CD4-positive, alpha-beta T cell treated with Interleukin-21 for 1 hour (primary cell): ENCODE results near the gene OR2W3.

ENCODE experiments used
- DNase-seq: peaks from one replicate; pipeline ENCODE4 v3.0.0-alpha.2; 2020

OR2W3 gene

GRCh38 chr1:247895163-247895637 lies at the start of gene OR2W3:
Gene OR2W3 (plus strand): TSS chr1:247895587. CDS start chr1:247895587, 0 bp downstream.
- DNase-seq = no peak

DNA sequence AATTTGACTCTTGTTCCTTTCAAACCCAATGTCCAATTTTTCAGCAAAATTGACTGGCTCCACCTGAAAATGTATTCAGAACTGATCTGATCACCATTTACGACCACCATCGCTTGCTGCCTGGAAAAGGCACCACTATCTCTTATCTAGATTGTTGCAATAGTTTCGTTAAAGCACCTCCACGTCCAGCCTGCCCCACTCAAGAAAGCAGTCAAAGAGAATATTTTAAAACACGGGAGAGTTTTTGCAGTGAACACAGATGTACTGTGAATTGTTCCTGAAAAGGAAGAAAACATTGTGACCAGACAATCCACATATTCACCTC lies 49.7 kb upstream of the OR2W3 start:
- DNase-seq = no peak

GRCh38 chr1:247848346-247848745 lies 47.0 kb upstream of the OR2W3 start:
- DNase-seq = no peak

- DNase-seq = no peak
These were observed 45.8 kb upstream of the OR2W3 start for GRCh38 chr1:247849616-247850015.

DNA sequence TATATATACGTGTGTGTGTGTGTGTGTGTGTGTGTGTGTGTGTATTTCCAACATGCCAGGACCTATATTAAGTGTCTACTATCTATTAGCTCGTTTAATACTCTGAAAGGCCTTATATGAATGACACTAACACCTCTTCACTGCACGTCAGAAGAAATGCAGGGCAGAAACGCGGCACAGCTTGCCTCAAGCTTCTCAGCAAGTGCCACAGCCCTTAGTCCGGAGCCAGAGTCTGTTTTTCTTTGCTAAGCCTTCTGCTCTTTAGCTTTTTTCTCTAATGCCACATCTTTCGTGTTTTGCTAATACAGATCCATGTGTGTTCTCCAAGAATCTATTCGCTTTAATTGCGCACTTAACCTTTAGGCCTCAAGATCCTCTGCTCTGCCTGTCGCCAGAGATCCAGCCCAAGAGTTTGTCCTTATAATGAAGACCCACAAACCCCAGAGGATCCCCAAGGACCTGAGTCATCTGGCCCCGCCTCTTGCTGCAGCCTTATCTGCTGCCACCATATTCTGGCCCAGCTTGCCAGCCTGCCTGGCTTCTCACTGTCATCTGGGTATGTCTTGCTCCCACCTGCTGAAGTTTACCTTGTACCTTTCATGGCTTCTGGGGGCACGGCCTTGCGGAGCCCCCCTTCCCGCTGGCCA lies 40.4 kb upstream of the OR2W3 start:
- no peak for DNase-seq

DNA sequence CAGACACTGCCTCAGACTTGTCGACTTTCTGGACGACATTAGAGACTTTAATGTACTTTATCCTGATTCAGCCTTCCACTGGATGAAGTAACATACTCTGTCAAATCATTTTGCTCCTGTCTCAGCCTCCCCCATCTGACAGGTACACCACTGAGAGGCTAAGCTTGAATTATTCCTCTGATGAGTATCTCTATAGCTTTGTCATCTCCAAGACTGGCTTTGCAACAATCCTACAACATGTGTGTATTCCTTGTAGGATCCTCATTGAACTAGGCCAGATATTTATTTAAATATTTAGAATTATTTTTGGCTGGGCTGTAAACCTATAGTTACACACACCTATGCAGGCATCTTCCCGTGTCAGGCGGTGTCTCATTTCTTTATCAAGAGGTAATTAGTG lies 39.5 kb upstream of the OR2W3 start:
- no peak for DNase-seq

GRCh38 chr1:247857069-247857984 lies 38.1 kb upstream of the OR2W3 start, which contains the start of gene TRIM58:
Gene TRIM58 (plus strand): TSS chr1:247857187. CDS start chr1:247857247, 60 bp downstream.
- no peak for DNase-seq

- no peak for DNase-seq
These were observed 37.3 kb upstream of the OR2W3 start for GRCh38 chr1:247857985-247858619.

DNA sequence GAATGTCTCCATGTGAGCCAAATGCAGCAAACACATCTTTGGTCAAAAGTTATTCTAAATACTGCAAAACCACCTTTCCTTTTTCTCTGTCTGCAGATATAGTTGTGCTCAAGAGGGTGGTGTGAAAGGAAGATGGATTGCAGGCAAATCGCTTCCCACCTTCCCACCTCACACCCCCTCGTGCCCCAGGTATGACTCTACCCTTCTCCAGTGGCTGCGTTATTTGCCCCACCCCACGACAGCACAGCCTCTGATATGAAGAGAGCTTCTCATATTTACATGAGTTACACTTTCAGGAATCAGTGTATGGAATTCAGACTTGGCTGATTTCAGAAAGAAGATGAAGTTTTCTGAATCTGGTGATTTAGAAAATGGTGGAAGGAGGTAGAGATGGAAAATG lies 32.6 kb upstream of the OR2W3 start:
- DNase-seq = no peak

DNA sequence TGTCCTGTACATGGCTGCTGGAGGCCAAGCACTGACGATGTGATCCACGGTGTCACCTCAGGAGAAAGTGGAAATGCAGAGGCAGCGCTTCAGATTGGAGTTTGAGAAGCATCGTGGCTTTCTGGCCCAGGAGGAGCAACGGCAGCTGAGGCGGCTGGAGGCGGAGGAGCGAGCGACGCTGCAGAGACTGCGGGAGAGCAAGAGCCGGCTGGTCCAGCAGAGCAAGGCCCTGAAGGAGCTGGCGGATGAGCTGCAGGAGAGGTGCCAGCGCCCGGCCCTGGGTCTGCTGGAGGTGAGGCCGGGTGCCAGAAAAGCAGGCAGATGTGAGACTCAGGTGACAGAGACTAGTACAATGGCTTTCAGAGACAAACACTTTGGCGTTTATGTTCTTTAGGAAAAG lies 30.7 kb upstream of the OR2W3 start:
- DNase-seq = no peak

GRCh38 chr1:247865416-247865815 lies 30.0 kb upstream of the OR2W3 start:
- no peak for DNase-seq

GRCh38 chr1:247883346-247883745 lies 12.0 kb upstream of the OR2W3 start:
- DNase-seq = no peak

GRCh38 chr1:247884797-247885413 lies 10.5 kb upstream of the OR2W3 start:
- no peak for DNase-seq

DNA sequence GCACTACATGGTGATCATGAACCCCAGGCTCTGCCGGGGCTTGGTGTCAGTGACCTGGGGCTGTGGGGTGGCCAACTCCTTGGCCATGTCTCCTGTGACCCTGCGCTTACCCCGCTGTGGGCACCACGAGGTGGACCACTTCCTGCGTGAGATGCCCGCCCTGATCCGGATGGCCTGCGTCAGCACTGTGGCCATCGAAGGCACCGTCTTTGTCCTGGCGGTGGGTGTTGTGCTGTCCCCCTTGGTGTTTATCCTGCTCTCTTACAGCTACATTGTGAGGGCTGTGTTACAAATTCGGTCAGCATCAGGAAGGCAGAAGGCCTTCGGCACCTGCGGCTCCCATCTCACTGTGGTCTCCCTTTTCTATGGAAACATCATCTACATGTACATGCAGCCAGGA lies 589 bp downstream of the OR2W3 start:
- no peak for DNase-seq

- no peak for DNase-seq
These were observed 8.7 kb downstream of the OR2W3 start for GRCh38 chr1:247904122-247904521.

DNA sequence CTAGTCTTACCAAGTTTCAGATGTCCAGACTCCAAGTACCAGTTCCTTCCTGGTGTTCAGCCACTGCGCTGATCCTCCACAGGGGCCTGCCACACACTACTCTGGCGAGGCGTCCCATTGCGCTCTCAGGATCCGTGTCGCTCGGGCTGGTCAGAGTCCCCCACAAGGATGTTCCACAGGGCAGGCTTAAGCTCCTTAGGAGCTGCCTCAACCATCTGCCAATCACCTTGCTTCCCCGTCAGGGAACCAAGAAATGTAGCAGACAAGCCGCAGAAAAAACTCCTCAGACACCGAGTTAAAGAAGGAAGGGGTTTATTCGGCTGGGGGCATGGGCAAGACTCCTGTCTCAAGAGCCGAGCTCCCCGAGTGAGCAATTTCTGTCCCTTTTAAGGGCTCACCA lies 9.8 kb downstream of the OR2W3 start:
- DNase-seq = no peak

DNA sequence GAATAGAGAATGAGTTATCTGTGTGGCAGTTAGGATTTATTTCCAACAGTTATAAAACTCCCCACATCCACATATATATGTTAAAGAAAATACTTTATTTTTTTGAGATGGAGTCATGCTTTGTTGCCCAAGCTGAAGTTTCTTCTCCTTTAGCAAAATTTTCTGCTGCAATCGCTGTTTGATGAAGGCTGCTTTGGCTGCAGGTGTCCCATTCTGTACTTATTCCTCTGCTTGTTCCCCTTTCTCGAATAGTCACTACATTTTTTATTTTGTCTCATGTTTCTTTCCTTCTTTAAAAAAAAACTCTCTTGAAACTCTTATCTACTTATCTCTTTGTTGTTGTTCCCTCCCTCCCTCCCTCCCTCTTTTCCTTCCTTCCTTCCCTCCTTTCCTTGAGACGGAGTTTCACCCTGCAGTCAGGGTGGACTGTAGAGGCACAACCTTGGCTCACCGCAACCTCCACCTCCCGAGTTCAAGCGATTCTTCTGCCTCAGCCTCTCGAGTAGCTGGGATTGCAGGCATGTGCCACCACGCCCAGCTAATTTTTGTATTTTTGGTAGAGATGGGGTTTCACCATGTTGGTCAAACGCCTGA lies 10.6 kb downstream of the OR2W3 start:
- DNase-seq = no peak

- peak; percentile 32 for DNase-seq
These were observed 11.2 kb downstream of the OR2W3 start for GRCh38 chr1:247906504-247907047.

- no peak for DNase-seq
These were observed 13.4 kb downstream of the OR2W3 start for GRCh38 chr1:247908766-247909165.

DNA sequence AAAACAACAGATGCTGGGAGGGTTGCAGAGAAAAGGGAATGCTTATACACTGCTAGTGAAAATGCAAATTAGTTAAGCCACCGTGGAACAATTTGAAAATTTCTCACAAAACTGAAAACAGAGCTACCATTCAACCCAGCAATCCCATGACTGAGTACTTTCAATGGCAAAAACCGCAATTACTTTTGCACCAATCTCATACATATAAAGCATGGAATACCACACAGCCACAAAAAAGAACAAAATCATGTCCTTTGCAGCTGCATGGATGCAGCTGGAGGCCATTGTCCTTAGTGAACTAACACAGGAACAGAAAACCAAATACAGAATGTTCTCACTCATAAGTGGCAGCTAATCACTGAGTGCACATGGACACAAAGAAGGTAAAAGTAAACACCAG lies 18.4 kb downstream of the OR2W3 start:
- DNase-seq = no peak

DNA sequence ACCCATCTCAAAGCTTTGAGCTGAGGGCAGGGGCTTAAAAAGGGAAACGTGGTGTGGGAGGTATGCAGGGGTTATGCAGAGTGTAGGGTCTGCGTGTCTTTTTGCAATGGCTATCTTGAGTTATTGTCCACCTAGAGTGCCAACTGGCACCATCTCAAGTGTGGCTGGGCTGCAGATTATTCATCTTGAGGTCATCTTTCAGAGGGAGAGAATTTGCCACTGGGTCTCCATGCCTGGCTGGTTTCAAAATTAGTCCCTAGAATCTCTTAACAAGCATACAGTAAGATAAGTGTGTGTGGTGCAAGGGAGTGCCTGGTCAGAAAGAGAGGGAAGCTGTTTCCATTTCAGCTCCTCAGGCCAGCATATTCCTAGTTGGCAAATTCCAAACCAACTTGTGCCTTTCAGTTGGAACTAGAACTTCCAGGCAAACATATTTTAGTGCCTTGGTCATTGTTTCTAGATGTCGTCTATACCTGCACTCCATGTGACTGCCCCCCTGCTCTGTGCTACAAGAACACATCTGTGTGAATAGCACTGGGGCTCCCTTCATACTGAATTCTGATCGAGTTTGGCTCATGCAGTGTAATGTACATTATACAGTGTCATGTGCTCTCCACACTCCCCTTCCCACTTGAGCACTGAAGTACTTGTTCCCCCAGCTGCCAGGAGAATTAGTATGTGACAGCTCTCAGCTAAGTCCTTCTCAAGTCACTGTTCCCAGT lies 19.7 kb downstream of the OR2W3 start:
- DNase-seq = no peak

- no peak for DNase-seq
These were observed 24.6 kb downstream of the OR2W3 start, which contains the start of gene OR2T8 for GRCh38 chr1:247919952-247920351. Gene OR2T8 (plus strand): TSS chr1:247920252. CDS start chr1:247921018, 766 bp downstream.
